HepG2 (cell line): ENCODE measurements around the gene LRRC51. TPM values are rescaled to one million over a fixed set of nuclear protein-coding genes. Genes with fewer than 3 reads are reported as not detected.

Experiments used
- NR2C2 ChIP-seq: sonication (generic); formaldehyde crosslinking; IDR thresholded peaks from 2 replicates; pipeline ENCODE4 v1.4.0; 2020; ENCODE audit warnings: missing genetic modification reagents, mild to moderate bottlenecking, moderate library complexity, borderline replicate concordance
- PCBP2 ChIP-seq: fragments of 200-400 bp; formaldehyde crosslinking; optimal IDR thresholded peaks from 2 replicates; pipeline ENCODE3; 2018; ENCODE audit warnings: low read length, low read depth; ENCODE audit not compliant: poor library complexity, severe bottlenecking
- SOX13 ChIP-seq, 3 experiments: fragments of 450-650 bp in 1 of 3; sonication (generic) in 1 of 3; formaldehyde crosslinking in 1 of 3; IDR thresholded peaks in 2 of 3; conservative IDR thresholded peaks in 1 of 3; 2 replicates each; pipeline versions ENCODE4 v1.5.0 to v1.6.1; 2016 to 2020; ENCODE audit warnings: antibody characterized with exemption in 1 of 3, mild to moderate bottlenecking in 1 of 3, missing compliant biosample characterization in 1 of 3, missing genetic modification reagents in 1 of 3, moderate library complexity in 1 of 3
- TOE1 ChIP-seq: sonication (generic); formaldehyde crosslinking; IDR thresholded peaks from 2 replicates; pipeline ENCODE4 v1.4.0; 2020; ENCODE audit warnings: mild to moderate bottlenecking, missing genetic modification reagents
- TRIM24 ChIP-seq: sonication (generic); formaldehyde crosslinking; IDR thresholded peaks from 2 replicates; pipeline ENCODE4 v1.8.0; 2022; ENCODE audit warnings: mild to moderate bottlenecking, missing genetic modification reagents
- WIZ ChIP-seq: sonication (generic); formaldehyde crosslinking; IDR thresholded peaks from 2 replicates; pipeline ENCODE4 v1.5.1; 2020; ENCODE audit warnings: mild to moderate bottlenecking, missing genetic modification reagents
- ZSCAN20 ChIP-seq: sonication (generic); formaldehyde crosslinking; IDR thresholded peaks from 2 replicates; pipeline ENCODE4 v1.4.0; 2020; ENCODE audit warnings: missing genetic modification reagents, mild to moderate bottlenecking, borderline replicate concordance
- polyA plus RNA-seq, 8 experiments: library from polyadenylated mRNA; depleted of rRNA in 3 of 8; stranded (reverse) in 7 of 8; unstranded in 1 of 8; fragments of >200 nt; fragmentation: Illumina TruSeq in 4 of 8; extraction: Trizol in 4 of 8; gene quantifications; 2 replicates each; pipeline versions ENCODE4 v1.2.1 to v1.2.3, GENCODE V29; 2011 to 2016; ENCODE audit warnings: low read depth in 4 of 8, missing spikeins in 1 of 8, mixed read lengths in 1 of 8; ENCODE audit not compliant: insufficient read depth in 1 of 8
- total RNA-seq, 5 experiments: library from RNA; depleted of rRNA; stranded (reverse); fragments of >200 nt; fragmentation: Illumina TruSeq; extraction: Trizol; gene quantifications; 2 replicates each; pipeline ENCODE4 v1.2.3, GENCODE V29; 2016; ENCODE audit warnings: low read depth in 1 of 5
- TF ChIP-seq, protein P1 (sequence below): sonication (generic); formaldehyde crosslinking; IDR thresholded peaks from 2 replicates; pipeline ENCODE4 v1.9.0; 2021; ENCODE audit warnings: missing genetic modification reagents, borderline replicate concordance
- TF ChIP-seq, protein P2 (sequence below): sonication (generic); formaldehyde crosslinking; IDR thresholded peaks from 2 replicates; pipeline ENCODE4 v1.8.0; 2022; ENCODE audit warnings: mild to moderate bottlenecking, missing genetic modification reagents, borderline replicate concordance
- TF ChIP-seq, protein P3 (sequence below): sonication (generic); formaldehyde crosslinking; IDR thresholded peaks from 2 replicates; pipeline ENCODE4 v1.4.0; 2020; ENCODE audit warnings: missing genetic modification reagents, borderline replicate concordance
- TF ChIP-seq, protein P4 (sequence below): sonication (generic); formaldehyde crosslinking; conservative IDR thresholded peaks from 2 replicates; pipeline ENCODE4 v1.4.0; 2020; ENCODE audit warnings: missing genetic modification reagents
- TF ChIP-seq, protein P5 (sequence below): sonication (generic); formaldehyde crosslinking; IDR thresholded peaks from 2 replicates; pipeline ENCODE4 v1.9.0; 2022; ENCODE audit warnings: low read depth, missing genetic modification reagents
- TF ChIP-seq, protein P6 (sequence below): sonication (generic); formaldehyde crosslinking; IDR thresholded peaks from 2 replicates; pipeline ENCODE4 v1.5.0; 2020; ENCODE audit warnings: mild to moderate bottlenecking, missing genetic modification reagents

Gene LRRC51
- total and polyA plus RNA-seq, 2 of the 13 experiments (the other 11 are each of a cell fraction or from before 2014, with no cell fraction given): 5.3 to 6.0 TPM

DNA sequence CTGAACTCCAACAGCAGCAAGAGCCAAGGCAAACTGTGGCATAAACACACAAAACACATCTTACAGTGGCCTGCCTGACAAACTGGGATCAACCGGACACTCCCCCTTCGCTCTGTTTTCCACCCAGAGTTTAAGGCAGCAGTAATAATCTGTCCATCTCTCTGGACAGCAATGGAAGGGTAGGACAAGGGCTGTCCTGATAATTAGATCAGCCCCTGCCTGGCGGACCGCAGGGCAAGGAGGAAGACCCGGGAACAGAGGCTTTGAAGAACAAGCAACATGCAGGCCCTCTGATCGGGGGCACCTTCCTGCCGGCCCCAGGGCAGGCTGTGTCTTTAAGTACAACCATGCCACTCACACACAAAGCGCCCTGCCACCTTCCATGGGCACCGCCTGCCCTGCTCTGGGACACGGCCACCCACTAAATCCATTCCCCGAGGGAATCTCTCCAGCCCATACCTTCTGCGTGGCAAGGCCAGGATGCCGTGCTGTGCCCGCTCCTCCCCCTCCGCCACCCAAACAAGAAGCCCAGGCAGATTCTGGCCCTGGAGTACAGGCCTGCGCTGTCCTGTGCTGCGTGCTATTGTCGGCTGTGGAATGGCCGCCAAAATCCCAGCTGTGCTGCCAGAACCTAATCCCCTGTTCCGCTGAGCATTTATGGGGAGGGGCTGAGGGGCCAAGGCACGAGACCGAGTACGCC is 39.1 kb upstream of the LRRC51 start (continued):
- TF ChIP-seq, protein P1, sequence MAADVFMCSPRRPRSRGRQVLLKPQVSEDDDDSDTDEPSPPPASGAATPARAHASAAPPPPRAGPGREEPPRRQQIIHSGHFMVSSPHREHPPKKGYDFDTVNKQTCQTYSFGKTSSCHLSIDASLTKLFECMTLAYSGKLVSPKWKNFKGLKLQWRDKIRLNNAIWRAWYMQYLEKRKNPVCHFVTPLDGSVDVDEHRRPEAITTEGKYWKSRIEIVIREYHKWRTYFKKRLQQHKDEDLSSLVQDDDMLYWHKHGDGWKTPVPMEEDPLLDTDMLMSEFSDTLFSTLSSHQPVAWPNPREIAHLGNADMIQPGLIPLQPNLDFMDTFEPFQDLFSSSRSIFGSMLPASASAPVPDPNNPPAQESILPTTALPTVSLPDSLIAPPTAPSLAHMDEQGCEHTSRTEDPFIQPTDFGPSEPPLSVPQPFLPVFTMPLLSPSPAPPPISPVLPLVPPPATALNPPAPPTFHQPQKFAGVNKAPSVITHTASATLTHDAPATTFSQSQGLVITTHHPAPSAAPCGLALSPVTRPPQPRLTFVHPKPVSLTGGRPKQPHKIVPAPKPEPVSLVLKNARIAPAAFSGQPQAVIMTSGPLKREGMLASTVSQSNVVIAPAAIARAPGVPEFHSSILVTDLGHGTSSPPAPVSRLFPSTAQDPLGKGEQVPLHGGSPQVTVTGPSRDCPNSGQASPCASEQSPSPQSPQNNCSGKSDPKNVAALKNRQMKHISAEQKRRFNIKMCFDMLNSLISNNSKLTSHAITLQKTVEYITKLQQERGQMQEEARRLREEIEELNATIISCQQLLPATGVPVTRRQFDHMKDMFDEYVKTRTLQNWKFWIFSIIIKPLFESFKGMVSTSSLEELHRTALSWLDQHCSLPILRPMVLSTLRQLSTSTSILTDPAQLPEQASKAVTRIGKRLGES (CRISPR knock-in tag): no peak
- TF ChIP-seq NR2C2 (CRISPR knock-in tag) (no peak), WIZ (0 out of 2 replicates have a peak, but pooled peaks have one; percentile 25), TOE1 (CRISPR knock-in tag) (no peak), SOX13 (IDR thresholded peaks at IDR 0.05) (no peak), SOX13 (CRISPR knock-in tag; conservative IDR thresholded peaks at IDR 0.05 in 1 of 2, IDR thresholded peaks at IDR 0.05 in 1 of 2) (no peak), TRIM24 (CRISPR knock-in tag) (no peak), ZSCAN20 (CRISPR knock-in tag) (no peak), PCBP2 (no peak)
- TF ChIP-seq, protein P2, sequence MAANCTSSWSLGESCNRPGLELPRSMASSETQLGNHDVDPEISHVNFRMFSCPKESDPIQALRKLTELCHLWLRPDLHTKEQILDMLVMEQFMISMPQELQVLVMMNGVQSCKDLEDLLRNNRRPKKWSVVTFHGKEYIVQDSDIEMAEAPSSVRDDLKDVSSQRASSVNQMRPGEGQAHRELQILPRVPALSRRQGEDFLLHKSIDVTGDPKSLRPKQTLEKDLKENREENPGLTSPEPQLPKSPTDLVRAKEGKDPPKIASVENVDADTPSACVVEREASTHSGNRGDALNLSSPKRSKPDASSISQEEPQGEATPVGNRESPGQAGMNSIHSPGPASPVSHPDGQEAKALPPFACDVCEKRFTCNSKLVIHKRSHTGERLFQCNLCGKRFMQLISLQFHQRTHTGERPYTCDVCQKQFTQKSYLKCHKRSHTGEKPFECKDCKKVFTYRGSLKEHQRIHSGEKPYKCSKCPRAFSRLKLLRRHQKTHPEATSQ (CRISPR knock-in tag): no peak
- TF ChIP-seq, protein P3, sequence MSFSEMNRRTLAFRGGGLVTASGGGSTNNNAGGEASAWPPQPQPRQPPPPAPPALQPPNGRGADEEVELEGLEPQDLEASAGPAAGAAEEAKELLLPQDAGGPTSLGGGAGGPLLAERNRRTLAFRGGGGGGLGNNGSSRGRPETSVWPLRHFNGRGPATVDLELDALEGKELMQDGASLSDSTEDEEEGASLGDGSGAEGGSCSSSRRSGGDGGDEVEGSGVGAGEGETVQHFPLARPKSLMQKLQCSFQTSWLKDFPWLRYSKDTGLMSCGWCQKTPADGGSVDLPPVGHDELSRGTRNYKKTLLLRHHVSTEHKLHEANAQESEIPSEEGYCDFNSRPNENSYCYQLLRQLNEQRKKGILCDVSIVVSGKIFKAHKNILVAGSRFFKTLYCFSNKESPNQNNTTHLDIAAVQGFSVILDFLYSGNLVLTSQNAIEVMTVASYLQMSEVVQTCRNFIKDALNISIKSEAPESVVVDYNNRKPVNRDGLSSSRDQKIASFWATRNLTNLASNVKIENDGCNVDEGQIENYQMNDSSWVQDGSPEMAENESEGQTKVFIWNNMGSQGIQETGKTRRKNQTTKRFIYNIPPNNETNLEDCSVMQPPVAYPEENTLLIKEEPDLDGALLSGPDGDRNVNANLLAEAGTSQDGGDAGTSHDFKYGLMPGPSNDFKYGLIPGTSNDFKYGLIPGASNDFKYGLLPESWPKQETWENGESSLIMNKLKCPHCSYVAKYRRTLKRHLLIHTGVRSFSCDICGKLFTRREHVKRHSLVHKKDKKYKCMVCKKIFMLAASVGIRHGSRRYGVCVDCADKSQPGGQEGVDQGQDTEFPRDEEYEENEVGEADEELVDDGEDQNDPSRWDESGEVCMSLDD: no peak
- TF ChIP-seq, protein P4, sequence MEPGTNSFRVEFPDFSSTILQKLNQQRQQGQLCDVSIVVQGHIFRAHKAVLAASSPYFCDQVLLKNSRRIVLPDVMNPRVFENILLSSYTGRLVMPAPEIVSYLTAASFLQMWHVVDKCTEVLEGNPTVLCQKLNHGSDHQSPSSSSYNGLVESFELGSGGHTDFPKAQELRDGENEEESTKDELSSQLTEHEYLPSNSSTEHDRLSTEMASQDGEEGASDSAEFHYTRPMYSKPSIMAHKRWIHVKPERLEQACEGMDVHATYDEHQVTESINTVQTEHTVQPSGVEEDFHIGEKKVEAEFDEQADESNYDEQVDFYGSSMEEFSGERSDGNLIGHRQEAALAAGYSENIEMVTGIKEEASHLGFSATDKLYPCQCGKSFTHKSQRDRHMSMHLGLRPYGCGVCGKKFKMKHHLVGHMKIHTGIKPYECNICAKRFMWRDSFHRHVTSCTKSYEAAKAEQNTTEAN (CRISPR knock-in tag): no peak
- TF ChIP-seq, protein P5, sequence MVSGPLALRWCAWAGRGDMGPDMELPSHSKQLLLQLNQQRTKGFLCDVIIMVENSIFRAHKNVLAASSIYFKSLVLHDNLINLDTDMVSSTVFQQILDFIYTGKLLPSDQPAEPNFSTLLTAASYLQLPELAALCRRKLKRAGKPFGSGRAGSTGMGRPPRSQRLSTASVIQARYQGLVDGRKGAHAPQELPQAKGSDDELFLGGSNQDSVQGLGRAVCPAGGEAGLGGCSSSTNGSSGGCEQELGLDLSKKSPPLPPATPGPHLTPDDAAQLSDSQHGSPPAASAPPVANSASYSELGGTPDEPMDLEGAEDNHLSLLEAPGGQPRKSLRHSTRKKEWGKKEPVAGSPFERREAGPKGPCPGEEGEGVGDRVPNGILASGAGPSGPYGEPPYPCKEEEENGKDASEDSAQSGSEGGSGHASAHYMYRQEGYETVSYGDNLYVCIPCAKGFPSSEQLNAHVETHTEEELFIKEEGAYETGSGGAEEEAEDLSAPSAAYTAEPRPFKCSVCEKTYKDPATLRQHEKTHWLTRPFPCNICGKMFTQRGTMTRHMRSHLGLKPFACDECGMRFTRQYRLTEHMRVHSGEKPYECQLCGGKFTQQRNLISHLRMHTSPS (CRISPR knock-in tag): peak; percentile 72; the same call in 1 of the 2 replicates
- TF ChIP-seq, protein P6, sequence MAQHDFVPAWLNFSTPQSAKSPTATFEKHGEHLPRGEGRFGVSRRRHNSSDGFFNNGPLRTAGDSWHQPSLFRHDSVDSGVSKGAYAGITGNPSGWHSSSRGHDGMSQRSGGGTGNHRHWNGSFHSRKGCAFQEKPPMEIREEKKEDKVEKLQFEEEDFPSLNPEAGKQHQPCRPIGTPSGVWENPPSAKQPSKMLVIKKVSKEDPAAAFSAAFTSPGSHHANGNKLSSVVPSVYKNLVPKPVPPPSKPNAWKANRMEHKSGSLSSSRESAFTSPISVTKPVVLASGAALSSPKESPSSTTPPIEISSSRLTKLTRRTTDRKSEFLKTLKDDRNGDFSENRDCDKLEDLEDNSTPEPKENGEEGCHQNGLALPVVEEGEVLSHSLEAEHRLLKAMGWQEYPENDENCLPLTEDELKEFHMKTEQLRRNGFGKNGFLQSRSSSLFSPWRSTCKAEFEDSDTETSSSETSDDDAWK: no peak
